HFF-Myc (cell line): ENCODE results near the gene HOXA3.

Source experiments
- DNase-seq: peaks from one replicate; pipeline ENCODE4 v3.0.0-alpha.2; 2011; ENCODE audit warnings: low read depth; ENCODE audit errors: extremely low read depth
- H3K4me3 ChIP-seq: replicated peaks from 2 replicates; pipeline ENCODE4 v1.5.1; 2011; ENCODE audit warnings: low read depth, mild to moderate bottlenecking, control low read depth, low read length
- TF ChIP-seq, protein P1 (sequence below): IDR thresholded peaks from 2 replicates; pipeline ENCODE4 v1.5.1; 2012; ENCODE audit warnings: mild to moderate bottlenecking, low read depth, low read length, control low read depth; ENCODE audit errors: missing control alignments

HOXA3 gene

DNA sequence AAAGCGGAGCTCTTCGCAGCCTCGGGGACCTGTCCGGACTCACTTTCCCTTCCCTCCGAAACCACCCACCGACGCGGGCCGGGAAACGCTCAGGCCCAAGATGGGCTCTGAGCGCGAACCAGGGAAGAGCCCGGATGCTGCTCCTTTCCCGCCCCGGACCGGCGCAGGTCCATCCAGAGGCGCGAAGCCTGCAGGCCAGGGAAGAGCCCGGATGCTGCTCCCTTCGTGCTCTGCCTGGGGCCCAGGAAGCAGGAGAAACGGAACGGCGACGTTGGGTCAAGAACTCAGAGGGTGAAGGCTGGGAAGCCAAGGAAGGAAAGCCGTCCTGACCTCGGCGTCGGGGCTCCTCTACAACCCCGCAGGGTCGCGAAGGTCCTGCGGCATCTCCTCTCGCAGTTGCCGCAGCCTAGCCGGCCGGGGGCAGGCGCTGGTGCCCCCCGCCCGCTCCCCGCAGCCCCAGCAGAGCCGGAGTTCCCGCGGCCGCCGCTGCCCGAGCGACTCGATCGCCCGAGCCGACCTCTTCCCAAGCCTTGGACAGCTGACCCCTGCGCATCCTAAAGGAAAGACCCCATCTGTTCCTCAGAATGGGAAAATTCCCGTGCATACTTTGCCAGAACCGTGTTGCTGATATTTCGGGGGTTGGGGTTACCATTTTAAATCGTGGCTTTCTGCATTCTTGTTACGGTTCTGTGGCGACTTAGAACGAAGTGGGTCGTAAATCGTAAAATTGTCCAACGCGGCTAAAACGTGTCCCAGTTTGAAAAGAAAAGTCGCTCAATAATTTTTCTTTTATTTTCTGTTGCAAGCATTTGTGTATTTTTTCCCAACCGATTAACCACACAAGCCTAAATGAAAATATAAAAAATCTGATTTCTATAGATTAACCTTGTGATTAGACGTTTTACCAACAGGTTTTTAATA lies 64.1 kb downstream of the HOXA3 start:
- TF ChIP-seq, protein P1, sequence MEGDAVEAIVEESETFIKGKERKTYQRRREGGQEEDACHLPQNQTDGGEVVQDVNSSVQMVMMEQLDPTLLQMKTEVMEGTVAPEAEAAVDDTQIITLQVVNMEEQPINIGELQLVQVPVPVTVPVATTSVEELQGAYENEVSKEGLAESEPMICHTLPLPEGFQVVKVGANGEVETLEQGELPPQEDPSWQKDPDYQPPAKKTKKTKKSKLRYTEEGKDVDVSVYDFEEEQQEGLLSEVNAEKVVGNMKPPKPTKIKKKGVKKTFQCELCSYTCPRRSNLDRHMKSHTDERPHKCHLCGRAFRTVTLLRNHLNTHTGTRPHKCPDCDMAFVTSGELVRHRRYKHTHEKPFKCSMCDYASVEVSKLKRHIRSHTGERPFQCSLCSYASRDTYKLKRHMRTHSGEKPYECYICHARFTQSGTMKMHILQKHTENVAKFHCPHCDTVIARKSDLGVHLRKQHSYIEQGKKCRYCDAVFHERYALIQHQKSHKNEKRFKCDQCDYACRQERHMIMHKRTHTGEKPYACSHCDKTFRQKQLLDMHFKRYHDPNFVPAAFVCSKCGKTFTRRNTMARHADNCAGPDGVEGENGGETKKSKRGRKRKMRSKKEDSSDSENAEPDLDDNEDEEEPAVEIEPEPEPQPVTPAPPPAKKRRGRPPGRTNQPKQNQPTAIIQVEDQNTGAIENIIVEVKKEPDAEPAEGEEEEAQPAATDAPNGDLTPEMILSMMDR, result no peak
- DNase-seq, result no peak
- H3K4me3 ChIP-seq, result no peak overlapping the region

DNA sequence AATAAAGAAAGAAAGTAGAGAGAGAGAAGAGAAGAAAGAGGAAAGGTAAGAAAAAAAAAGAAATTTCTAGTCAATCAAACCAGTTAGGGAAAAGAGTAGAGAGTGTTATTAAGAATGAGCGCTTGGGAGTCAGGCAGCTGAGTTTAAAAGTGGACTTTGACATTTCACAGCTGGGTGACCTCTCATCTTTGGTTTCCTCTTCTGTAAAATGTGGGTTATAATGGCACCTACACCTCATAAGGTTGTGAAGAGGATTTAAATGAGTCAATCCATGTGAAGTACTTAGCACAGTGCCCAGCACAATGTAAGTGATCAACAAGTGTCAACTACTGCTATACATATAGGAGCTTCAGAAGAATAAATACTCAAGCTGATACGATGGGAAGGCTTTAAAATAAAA lies 68.7 kb downstream of the HOXA3 start:
- DNase-seq, result no peak
- TF ChIP-seq, protein P1, result no peak
- H3K4me3 ChIP-seq, result no peak overlapping the region

DNA sequence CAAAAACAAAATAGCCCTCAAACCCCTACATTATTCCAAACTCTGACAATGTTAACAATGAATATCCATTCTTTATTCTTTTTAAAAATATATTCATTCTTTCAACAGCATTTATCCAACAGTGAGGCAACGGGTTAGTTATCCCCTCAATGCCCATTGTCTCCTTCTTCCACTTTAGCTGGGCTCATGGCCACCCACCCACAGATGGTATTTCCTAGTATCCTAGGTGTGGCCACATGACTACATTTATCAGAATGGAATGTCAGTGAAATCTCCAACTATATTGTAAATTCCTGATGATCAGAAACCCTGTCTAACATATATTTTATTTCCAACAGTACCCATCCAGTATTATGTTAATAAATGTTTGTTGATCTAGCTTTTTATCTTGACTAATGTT lies 70.2 kb downstream of the HOXA3 start:
- TF ChIP-seq, protein P1, result no peak
- no peak for DNase-seq
- H3K4me3 ChIP-seq, result no peak overlapping the region

DNA sequence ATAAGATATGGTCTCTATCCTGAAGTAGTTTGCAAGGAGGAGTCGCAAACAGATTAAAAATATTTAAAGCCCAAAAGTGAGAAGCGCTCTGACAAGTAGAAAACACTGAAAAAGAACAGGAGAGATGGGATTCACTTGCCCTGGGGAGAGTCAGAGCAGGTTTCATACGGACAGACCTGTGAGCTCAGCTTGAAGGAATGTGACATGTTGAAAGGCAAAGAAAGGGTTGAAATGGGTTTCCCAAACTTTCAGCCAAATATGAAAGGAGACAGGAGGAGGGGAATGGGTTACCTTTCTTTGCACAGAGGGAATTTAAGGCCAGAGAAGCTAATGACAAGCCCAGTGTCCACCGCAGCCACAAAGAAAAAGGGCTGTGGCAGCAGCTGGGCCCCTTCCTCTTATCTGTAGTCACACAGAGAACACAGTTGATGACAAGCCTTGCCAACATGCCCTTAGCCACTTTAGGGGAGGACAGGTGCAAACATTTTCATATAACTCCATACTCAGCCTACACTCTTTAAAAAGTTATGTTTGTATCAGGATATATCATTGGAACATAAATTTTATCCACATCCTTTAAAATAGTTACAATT lies 71.4 kb downstream of the HOXA3 start:
- no peak overlapping the region for H3K4me3 ChIP-seq
- no peak for DNase-seq
- TF ChIP-seq, protein P1, result no peak

DNA sequence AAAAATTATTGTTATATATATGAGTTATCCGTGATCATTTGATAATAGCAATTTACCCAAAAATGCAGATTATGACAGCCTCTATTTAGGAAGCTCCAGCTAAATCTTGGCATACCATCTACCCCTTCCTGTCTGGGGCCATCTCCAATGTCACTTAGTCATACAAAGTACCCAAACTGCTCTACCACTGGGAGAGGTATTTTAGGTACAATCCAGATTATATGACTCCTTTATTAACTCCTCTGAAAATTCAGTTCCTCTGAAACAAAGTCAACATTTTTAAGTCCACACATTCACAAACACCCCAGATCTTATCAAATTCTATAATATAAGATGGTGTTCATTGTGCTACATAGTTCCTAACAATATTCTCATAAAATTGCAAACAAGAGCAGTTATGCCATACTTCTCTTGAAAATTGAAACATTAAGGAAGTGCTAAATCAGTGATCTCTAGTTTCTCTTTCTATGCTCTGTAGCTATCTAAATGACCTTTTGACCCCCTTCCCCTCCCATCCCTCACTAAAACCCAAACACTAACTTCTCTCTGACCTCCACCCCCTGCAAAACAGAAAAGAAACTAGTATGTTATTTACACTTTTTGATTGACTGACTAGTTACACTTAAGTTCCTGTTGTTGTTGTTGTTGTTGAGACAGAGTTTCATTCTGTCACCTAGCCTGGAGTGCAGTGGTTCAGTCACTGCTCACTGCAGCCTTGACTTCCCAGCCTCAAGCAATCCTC lies 73.0 kb downstream of the HOXA3 start:
- H3K4me3 ChIP-seq, result no peak overlapping the region
- TF ChIP-seq, protein P1, result no peak
- DNase-seq, result no peak

DNA sequence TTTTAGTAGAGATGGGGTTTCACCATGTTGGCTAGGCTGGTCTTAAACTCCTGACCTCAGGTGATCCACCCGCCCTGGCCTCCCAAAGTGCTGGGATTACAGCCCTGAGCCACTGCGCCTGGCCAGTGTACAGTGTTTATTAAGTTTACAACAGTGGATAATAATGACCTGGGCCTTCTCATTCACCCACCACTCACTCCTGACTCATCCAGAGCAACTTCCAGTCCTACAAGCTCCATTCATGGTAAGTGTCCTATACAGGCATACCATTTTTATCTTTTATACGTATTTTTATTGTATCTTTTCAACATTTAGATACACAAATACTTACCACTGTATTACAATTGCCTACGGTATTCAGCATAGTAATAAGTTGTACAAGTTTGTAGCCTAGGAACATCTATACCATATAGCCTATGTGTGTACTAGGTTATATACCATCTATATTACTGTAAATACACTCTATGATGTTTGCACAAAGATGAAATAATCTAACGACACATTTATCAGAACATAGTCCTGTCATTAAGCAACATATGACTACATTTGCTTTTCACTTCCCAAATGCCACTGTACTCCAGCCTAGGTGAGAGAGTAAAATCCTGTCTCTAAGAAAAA lies 73.7 kb downstream of the HOXA3 start:
- no peak overlapping the region for H3K4me3 ChIP-seq
- no peak for DNase-seq
- TF ChIP-seq, protein P1, result no peak
